Measurements from ENCODE around the gene CUX1. TPM values are rescaled to one million over a fixed set of nuclear protein-coding genes. Genes with fewer than 3 reads are reported as not detected.

The CUX1 gene
- total and polyA plus RNA-seq, 2 of the 13 experiments (the other 11 are each of a cell fraction or from before 2014, with no cell fraction given): 13.7 to 14.9 TPM

DNA sequence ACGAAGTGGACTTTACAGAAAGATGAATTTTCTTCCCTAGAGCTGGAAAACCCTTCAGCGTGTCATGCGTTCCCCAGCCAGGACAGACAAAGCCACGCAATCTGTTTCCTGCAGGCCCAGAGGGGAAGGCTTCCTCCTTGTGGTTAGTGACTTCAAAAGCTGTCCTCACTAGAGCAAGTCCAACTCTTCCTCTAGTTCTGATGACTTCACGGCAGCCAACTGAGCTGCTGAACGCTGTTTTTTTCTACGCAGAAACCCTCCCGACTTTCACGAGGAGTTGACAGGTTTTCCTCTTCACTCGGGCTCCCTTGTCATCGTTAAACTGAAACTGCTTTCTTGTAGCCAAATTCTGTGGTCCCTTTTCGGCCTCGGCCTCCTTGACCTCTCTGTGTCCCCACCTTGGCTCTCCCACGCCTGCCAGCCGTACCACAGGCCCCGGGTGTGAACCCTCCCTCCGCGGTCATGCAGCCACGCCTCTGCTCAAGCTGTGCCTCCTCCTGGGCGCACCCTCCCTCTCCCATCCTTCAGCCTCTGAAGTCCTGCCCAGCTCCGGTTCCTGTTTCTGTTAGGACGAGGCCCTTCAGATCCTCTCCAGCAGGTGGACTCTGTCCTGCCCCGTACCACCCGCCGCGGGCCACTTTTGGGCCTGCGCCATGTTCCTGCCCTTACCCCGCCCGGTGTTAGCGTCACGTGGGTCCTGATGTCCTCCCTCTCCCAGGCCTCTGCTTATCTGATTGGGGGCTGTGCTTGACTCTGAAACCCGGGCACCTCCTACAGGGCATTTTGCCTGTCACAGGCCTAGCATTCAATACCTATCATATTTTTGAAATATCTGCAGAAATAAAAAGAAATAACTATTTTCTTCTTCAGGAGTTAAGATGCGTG, 39.3 kb downstream of the CUX1 start (continued):
- TF ChIP-seq, protein P1, sequence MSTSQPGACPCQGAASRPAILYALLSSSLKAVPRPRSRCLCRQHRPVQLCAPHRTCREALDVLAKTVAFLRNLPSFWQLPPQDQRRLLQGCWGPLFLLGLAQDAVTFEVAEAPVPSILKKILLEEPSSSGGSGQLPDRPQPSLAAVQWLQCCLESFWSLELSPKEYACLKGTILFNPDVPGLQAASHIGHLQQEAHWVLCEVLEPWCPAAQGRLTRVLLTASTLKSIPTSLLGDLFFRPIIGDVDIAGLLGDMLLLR (CRISPR knock-in tag; IDR thresholded peaks at IDR 0.05): no peak
- TF ChIP-seq ATF1 (CRISPR knock-in tag; IDR thresholded peaks at IDR 0.05) (no peak), PCBP1 (IDR thresholded peaks at IDR 0.05; ENCODE audit: borderline replicate concordance, low read depth, low read length) (no peak; the same call in 1 of the 2 replicates), SOX13 (IDR thresholded peaks at IDR 0.05) (no peak), SOX13 (CRISPR knock-in tag; conservative IDR thresholded peaks at IDR 0.05 in 1 of 2, IDR thresholded peaks at IDR 0.05 in 1 of 2) (0 out of 4 replicates have a peak, but pooled peaks of 1 of the 2 experiments have one; percentile 30), ZNF766 (CRISPR knock-in tag; IDR thresholded peaks at IDR 0.05; ENCODE audit: borderline replicate concordance) (no peak), SRY (CRISPR knock-in tag; IDR thresholded peaks at IDR 0.05) (peak; percentile 71; the same call in 1 of the 2 replicates), ZKSCAN1 (IDR thresholded peaks at IDR 0.05; ENCODE audit: low read length) (0 out of 2 replicates have a peak, but pooled peaks have one; percentile 15), FOXM1 (CRISPR knock-in tag; IDR thresholded peaks at IDR 0.05) (no peak), ZFX (CRISPR knock-in tag; IDR thresholded peaks at IDR 0.05; ENCODE audit: low read depth) (peak; percentile 82), ZNF382 (CRISPR knock-in tag; IDR thresholded peaks at IDR 0.05; ENCODE audit: borderline replicate concordance) (no peak), ERF (CRISPR knock-in tag; IDR thresholded peaks at IDR 0.05) (0 out of 2 replicates have a peak, but pooled peaks have one; percentile 55), ZBTB8A (CRISPR knock-in tag; IDR thresholded peaks at IDR 0.05; ENCODE audit: borderline replicate concordance, low read depth) (no peak), ZNF432 (CRISPR knock-in tag; IDR thresholded peaks at IDR 0.05; ENCODE audit: borderline replicate concordance) (no peak), HMG20A (CRISPR knock-in tag; IDR thresholded peaks at IDR 0.05; ENCODE audit: borderline replicate concordance) (no peak), SMAD3 (CRISPR knock-in tag; IDR thresholded peaks at IDR 0.05) (no peak; the same call in 1 of the 2 replicates), ZNF160 (CRISPR knock-in tag; IDR thresholded peaks at IDR 0.05) (no peak), KDM4B (CRISPR knock-in tag; IDR thresholded peaks at IDR 0.05) (0 out of 2 replicates have a peak, but pooled peaks have one; percentile 77)
- TF ChIP-seq, protein P2, sequence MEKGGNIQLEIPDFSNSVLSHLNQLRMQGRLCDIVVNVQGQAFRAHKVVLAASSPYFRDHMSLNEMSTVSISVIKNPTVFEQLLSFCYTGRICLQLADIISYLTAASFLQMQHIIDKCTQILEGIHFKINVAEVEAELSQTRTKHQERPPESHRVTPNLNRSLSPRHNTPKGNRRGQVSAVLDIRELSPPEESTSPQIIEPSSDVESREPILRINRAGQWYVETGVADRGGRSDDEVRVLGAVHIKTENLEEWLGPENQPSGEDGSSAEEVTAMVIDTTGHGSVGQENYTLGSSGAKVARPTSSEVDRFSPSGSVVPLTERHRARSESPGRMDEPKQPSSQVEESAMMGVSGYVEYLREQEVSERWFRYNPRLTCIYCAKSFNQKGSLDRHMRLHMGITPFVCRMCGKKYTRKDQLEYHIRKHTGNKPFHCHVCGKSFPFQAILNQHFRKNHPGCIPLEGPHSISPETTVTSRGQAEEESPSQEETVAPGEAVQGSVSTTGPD (CRISPR knock-in tag; IDR thresholded peaks at IDR 0.05): no peak
- TF ChIP-seq, protein P3, sequence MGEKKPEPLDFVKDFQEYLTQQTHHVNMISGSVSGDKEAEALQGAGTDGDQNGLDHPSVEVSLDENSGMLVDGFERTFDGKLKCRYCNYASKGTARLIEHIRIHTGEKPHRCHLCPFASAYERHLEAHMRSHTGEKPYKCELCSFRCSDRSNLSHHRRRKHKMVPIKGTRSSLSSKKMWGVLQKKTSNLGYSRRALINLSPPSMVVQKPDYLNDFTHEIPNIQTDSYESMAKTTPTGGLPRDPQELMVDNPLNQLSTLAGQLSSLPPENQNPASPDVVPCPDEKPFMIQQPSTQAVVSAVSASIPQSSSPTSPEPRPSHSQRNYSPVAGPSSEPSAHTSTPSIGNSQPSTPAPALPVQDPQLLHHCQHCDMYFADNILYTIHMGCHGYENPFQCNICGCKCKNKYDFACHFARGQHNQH (CRISPR knock-in tag; IDR thresholded peaks at IDR 0.05): peak; percentile 74
- TF ChIP-seq, protein P4, sequence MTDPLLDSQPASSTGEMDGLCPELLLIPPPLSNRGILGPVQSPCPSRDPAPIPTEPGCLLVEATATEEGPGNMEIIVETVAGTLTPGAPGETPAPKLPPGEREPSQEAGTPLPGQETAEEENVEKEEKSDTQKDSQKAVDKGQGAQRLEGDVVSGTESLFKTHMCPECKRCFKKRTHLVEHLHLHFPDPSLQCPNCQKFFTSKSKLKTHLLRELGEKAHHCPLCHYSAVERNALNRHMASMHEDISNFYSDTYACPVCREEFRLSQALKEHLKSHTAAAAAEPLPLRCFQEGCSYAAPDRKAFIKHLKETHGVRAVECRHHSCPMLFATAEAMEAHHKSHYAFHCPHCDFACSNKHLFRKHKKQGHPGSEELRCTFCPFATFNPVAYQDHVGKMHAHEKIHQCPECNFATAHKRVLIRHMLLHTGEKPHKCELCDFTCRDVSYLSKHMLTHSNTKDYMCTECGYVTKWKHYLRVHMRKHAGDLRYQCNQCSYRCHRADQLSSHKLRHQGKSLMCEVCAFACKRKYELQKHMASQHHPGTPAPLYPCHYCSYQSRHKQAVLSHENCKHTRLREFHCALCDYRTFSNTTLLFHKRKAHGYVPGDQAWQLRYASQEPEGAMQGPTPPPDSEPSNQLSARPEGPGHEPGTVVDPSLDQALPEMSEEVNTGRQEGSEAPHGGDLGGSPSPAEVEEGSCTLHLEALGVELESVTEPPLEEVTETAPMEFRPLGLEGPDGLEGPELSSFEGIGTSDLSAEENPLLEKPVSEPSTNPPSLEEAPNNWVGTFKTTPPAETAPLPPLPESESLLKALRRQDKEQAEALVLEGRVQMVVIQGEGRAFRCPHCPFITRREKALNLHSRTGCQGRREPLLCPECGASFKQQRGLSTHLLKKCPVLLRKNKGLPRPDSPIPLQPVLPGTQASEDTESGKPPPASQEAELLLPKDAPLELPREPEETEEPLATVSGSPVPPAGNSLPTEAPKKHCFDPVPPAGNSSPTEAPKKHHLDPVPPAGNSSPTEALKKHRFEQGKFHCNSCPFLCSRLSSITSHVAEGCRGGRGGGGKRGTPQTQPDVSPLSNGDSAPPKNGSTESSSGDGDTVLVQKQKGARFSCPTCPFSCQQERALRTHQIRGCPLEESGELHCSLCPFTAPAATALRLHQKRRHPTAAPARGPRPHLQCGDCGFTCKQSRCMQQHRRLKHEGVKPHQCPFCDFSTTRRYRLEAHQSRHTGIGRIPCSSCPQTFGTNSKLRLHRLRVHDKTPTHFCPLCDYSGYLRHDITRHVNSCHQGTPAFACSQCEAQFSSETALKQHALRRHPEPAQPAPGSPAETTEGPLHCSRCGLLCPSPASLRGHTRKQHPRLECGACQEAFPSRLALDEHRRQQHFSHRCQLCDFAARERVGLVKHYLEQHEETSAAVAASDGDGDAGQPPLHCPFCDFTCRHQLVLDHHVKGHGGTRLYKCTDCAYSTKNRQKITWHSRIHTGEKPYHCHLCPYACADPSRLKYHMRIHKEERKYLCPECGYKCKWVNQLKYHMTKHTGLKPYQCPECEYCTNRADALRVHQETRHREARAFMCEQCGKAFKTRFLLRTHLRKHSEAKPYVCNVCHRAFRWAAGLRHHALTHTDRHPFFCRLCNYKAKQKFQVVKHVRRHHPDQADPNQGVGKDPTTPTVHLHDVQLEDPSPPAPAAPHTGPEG (CRISPR knock-in tag; IDR thresholded peaks at IDR 0.05): no peak
